Measurements from ENCODE around the gene TBC1D30. TPM values are rescaled to one million over a fixed set of nuclear protein-coding genes. Genes with fewer than 3 reads are reported as not detected.

TBC1D30 gene
- total and polyA plus RNA-seq, 4 donors, result 0.46 to 2.2 (median 0.70) TPM

- no peak for TF ChIP-seq JUND (IDR thresholded peaks at IDR 0.05)
- TF ChIP-seq GABPA (IDR thresholded peaks at IDR 0.05 in 1 of 2, conservative IDR thresholded peaks at IDR 0.05 in 1 of 2), result no peak
- no peak for TF ChIP-seq RAD21 (IDR thresholded peaks at IDR 0.05)
- TF ChIP-seq ZBTB33 (IDR thresholded peaks at IDR 0.05), result no peak
- TF ChIP-seq YY1 (IDR thresholded peaks at IDR 0.05), result no peak
- TF ChIP-seq FOXA2 (IDR thresholded peaks at IDR 0.05), result no peak
- no peak for TF ChIP-seq CTCF (IDR thresholded peaks at IDR 0.05; ENCODE audit: low read depth, low read length, missing input control)
- no peak for TF ChIP-seq HNF4A (conservative IDR thresholded peaks at IDR 0.05)
- TF ChIP-seq HNF4G (IDR thresholded peaks at IDR 0.05), result no peak
- TF ChIP-seq, protein P1, sequence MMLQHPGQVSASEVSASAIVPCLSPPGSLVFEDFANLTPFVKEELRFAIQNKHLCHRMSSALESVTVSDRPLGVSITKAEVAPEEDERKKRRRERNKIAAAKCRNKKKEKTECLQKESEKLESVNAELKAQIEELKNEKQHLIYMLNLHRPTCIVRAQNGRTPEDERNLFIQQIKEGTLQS (IDR thresholded peaks at IDR 0.05), result no peak
- TF ChIP-seq NR2F2 (IDR thresholded peaks at IDR 0.05), result no peak
- no peak for TF ChIP-seq EGR1 (IDR thresholded peaks at IDR 0.05; ENCODE audit: low read depth in 2 of 2)
- no peak for TF ChIP-seq MAX (IDR thresholded peaks at IDR 0.05)
- TF ChIP-seq FOXA1 (IDR thresholded peaks at IDR 0.05), result no peak
- TF ChIP-seq TAF1 (conservative IDR thresholded peaks at IDR 0.05), result no peak
- TF ChIP-seq SP1 (IDR thresholded peaks at IDR 0.05), result no peak
- H3K36me3 ChIP-seq (ENCODE audit: control insufficient read depth in 4 of 4, insufficient read depth in 3 of 4, low read depth in 1 of 4, low read length in 3 of 4), result no peaks in the 10 kb centered on the region
- H3K4me3 ChIP-seq (ENCODE audit: low read depth in 1 of 3, low read length in 3 of 3), result peak overlapping the region; percentile 62 to 71 (median 63)
- peaks cover 6 to 12% (median 10%) of the 10 kb centered on the region in 4 donors for H3K4me1 ChIP-seq (ENCODE audit: control insufficient read depth in 4 of 4, insufficient read depth in 4 of 4, low read length in 3 of 4)
- peak overlapping the region in 1 of 2 donors; percentile 45 for H3K27ac ChIP-seq (ENCODE audit: low read depth in 1 of 2, low read length in 2 of 2)
- 5% methylated on average over 103 of the region's 103 CpGs for WGBS
- peak overlapping the region in 1 of 2 donors; percentile 16 for H3K9ac ChIP-seq (ENCODE audit: low read depth in 1 of 2, low read length in 2 of 2)
- peak; percentile 35 for DNase-seq (ENCODE audit: low spot score)
- H3K9me3 ChIP-seq (ENCODE audit: control insufficient read depth in 4 of 4, low read length in 3 of 4), result no peaks in the 10 kb centered on the region
- no peaks in the 10 kb centered on the region for H3K27me3 ChIP-seq (ENCODE audit: control insufficient read depth in 4 of 4, insufficient read depth in 4 of 4, low read length in 3 of 4)
Measured at GRCh38 chr12:64780531-64781279, 43.7 kb upstream of the TBC1D30 start.

DNA sequence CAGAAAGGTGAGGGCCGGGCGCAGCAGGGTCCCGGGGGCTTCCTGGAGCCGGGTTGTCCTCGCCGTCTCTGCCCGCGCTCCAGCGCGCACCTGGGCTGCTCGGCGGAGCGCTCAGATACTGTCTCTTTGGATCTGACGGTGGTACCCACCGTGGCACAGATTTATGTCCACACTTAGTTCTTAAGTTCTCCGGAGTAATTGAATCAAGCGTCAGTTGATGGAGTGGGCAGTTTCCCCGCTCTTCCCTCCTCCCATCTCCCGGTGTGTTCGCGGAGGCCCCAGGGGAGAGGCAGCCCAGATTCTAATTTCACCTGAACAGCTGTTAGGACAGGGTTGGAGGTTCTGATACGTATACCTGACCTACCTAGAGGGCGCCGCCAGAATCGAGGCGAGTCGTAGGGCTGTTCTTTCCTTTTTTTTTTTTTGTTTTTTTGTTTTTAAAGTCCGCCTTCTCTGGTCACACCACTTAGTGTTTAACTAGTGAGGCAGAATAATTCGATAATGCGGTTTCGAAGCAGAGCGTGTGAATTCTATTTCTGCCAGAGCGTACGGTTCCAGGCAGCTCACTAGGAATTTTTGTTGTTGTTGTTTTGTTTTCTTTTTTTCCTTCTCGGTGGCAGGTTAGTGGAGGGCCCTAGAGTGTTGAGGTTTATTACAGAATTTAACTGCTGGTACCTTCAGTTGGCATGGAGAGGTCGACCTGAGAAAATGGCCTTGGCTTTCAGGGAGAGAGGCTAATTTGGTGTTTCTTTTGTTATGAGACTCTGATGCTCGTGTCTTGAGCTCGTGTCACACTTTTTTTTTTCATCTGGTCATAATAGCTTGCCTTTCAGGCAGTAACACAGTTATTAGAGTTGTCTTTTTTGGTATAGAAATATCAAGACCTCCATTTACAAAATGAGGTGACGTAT, 42.9 kb upstream of the TBC1D30 start:
- H3K9ac ChIP-seq (ENCODE audit: low read depth in 1 of 2, low read length in 2 of 2), result peak overlapping the region in 1 of 2 donors; percentile 71
- no peak for TF ChIP-seq CTCF (IDR thresholded peaks at IDR 0.05; ENCODE audit: low read depth, low read length, missing input control)
- no peak for TF ChIP-seq EGR1 (IDR thresholded peaks at IDR 0.05; ENCODE audit: low read depth in 2 of 2)
- TF ChIP-seq SP1 (IDR thresholded peaks at IDR 0.05), result no peak
- no peak for TF ChIP-seq RAD21 (IDR thresholded peaks at IDR 0.05)
- TF ChIP-seq MAX (IDR thresholded peaks at IDR 0.05), result no peak
- no peak for TF ChIP-seq NR2F2 (IDR thresholded peaks at IDR 0.05)
- no peak for TF ChIP-seq RXRA (IDR thresholded peaks at IDR 0.05)
- TF ChIP-seq JUND (IDR thresholded peaks at IDR 0.05), result no peak
- no peak for TF ChIP-seq GABPA (IDR thresholded peaks at IDR 0.05 in 1 of 2, conservative IDR thresholded peaks at IDR 0.05 in 1 of 2)
- no peak for TF ChIP-seq FOXA2 (IDR thresholded peaks at IDR 0.05)
- no peak for TF ChIP-seq ZBTB33 (IDR thresholded peaks at IDR 0.05)
- TF ChIP-seq YY1 (IDR thresholded peaks at IDR 0.05), result no peak
- TF ChIP-seq, protein P1 (IDR thresholded peaks at IDR 0.05), result no peak
- TF ChIP-seq HNF4G (IDR thresholded peaks at IDR 0.05), result no peak
- no peak for TF ChIP-seq HNF4A (conservative IDR thresholded peaks at IDR 0.05)

More for the DNA sequence above, 42.9 kb upstream of the TBC1D30 start:
- Histone ChIP-seq H3K36me3 (ENCODE audit: control insufficient read depth in 4 of 4, insufficient read depth in 3 of 4, low read depth in 1 of 4, low read length in 3 of 4) (peaks cover 0 to 2% (median 0%) of the 10 kb centered on the region in 4 donors), H3K27me3 (ENCODE audit: control insufficient read depth in 4 of 4, insufficient read depth in 4 of 4, low read length in 3 of 4) (no peaks in the 10 kb centered on the region), H3K9me3 (ENCODE audit: control insufficient read depth in 4 of 4, low read length in 3 of 4) (no peaks in the 10 kb centered on the region), H3K27ac (ENCODE audit: low read depth in 1 of 2, low read length in 2 of 2) (no peak overlapping the region), H3K4me3 (ENCODE audit: low read depth in 1 of 3, low read length in 3 of 3) (peak overlapping the region; percentile 55 to 71 (median 63)), H3K4me1 (ENCODE audit: control insufficient read depth in 4 of 4, insufficient read depth in 4 of 4, low read length in 3 of 4) (peaks cover 6 to 12% (median 10%) of the 10 kb centered on the region in 4 donors)
- no peak for DNase-seq (ENCODE audit: low spot score)
- 10% methylated on average over 39 of the region's 39 CpGs for WGBS
